Suprapubic skin (tissue), 4 donors: ENCODE results near the gene OR12D1. TPM values are rescaled to one million over a fixed set of nuclear protein-coding genes. Genes with fewer than 3 reads are reported as not detected.

ENCODE experiments used
- DNase-seq, 2 donors: peaks; one replicate each; pipeline ENCODE4 v3.0.0-alpha.2; 2019; ENCODE audit warnings: low spot score in 2 of 2
- H3K27ac ChIP-seq: fragments of 200-600 bp; sonication (generic); one replicate; pipeline ENCODE4 v1.5.1; 2019
- H3K27me3 ChIP-seq: fragments of 200-600 bp; sonication (generic); one replicate; pipeline ENCODE4 v1.5.1; 2019
- H3K36me3 ChIP-seq: fragments of 200-600 bp; sonication (generic); one replicate; pipeline ENCODE4 v1.5.1; 2019
- H3K4me1 ChIP-seq: fragments of 200-600 bp; sonication (generic); one replicate; pipeline ENCODE4 v1.5.1; 2019
- H3K4me3 ChIP-seq: fragments of 200-600 bp; sonication (generic); one replicate; pipeline ENCODE4 v1.5.1; 2019; ENCODE audit warnings: mild to moderate bottlenecking
- H3K9me3 ChIP-seq: fragments of 200-600 bp; sonication (generic); one replicate; pipeline ENCODE4 v1.5.1; 2019
- CTCF ChIP-seq, 2 donors: fragments of 200-600 bp in 1 of 2; fragments of 450-650 bp in 1 of 2; sonication (generic) in 1 of 2; IDR thresholded peaks; one replicate each; pipeline ENCODE4 v1.5.1; 2016 to 2019; ENCODE audit warnings: antibody characterized with exemption in 2 of 2, mild to moderate bottlenecking in 1 of 2, moderate library complexity in 1 of 2
- EP300 ChIP-seq: sonication (generic); formaldehyde crosslinking; IDR thresholded peaks from one replicate; pipeline ENCODE4 v1.6.1; 2017; ENCODE audit warnings: antibody characterized with exemption
- POLR2A ChIP-seq, 2 donors: fragments of 450-650 bp; IDR thresholded peaks; one replicate each; pipeline ENCODE4 v1.6.1; 2017; ENCODE audit warnings: antibody characterized with exemption in 2 of 2, mild to moderate bottlenecking in 2 of 2, moderate library complexity in 2 of 2
- POLR2AphosphoS5 ChIP-seq, 3 donors: sonication (generic); formaldehyde crosslinking; IDR thresholded peaks; one replicate each; pipeline ENCODE4 v1.6.1; 2017; ENCODE audit warnings: antibody characterized with exemption in 3 of 3
- WGBS: methylation state at CpG from one replicate; pipeline ENCODE4 v1.1.5; 2018; 5-methylcytosine and 5-hydroxymethylcytosine counted together
- total RNA-seq, 4 donors: library from RNA; depleted of rRNA; stranded (reverse); fragments of >200 nt; gene quantifications; one replicate each; pipeline ENCODE4 v1.1.0, GENCODE V29; 2016

OR12D1 gene
- total RNA-seq, 4 donors from 2014 or later = not detected

- H3K27ac ChIP-seq = no peak overlapping the region
- H3K27me3 ChIP-seq = no peaks in the 10 kb centered on the region
- no peaks in the 10 kb centered on the region for H3K36me3 ChIP-seq
- TF ChIP-seq CTCF (IDR thresholded peaks at IDR 0.05) (no peak), POLR2AphosphoS5 (IDR thresholded peaks at IDR 0.05) (no peak), EP300 (no peak), POLR2A (IDR thresholded peaks at IDR 0.05) (no peak)
- DNase-seq = no peak
- WGBS = 100% methylated on average over 1 of the region's 1 CpG
- H3K4me1 ChIP-seq = no peaks in the 10 kb centered on the region
- H3K4me3 ChIP-seq = no peak overlapping the region
- no peaks in the 10 kb centered on the region for H3K9me3 ChIP-seq
Observed at GRCh38 chr6:29447670-29448069, 32.9 kb downstream of the OR12D1 start.

GRCh38 chr6:29451471-29452193, 36.9 kb downstream of the OR12D1 start:
- no peaks in the 10 kb centered on the region for H3K27me3 ChIP-seq
- H3K36me3 ChIP-seq = no peaks in the 10 kb centered on the region
- TF ChIP-seq POLR2AphosphoS5 (IDR thresholded peaks at IDR 0.05) (no peak), EP300 (no peak), CTCF (IDR thresholded peaks at IDR 0.05) (no peak), POLR2A (IDR thresholded peaks at IDR 0.05) (no peak)
- DNase-seq = no peak
- WGBS = 44% methylated on average over 3 of the region's 3 CpGs
- H3K27ac ChIP-seq = no peak overlapping the region
- no peak overlapping the region for H3K4me3 ChIP-seq
- H3K4me1 ChIP-seq = no peaks in the 10 kb centered on the region
- H3K9me3 ChIP-seq = no peaks in the 10 kb centered on the region

DNA sequence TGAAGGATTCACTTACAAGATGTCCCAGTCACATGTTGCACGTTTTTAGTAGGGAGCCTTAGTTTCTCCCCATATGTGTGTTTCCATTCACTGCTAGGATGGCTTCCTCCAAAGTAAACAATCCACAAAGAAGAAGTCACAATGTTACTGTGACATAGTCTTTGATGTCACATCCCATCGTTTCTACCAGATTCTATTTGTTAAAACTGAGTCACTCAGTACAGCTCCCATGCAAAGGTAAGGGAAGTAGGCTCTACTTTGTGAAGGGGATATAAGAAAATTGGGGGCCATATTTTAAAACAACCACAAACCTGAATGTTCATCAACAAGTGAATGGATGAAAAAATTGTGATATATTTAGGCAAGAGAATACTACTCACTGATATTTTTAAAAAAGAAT, 42.2 kb downstream of the OR12D1 start, which contains the start of the genes OR11A1 and OR2H1:
OR11A1 (minus strand) TSS at position 101 of the 400 bp plus-strand sequence. CDS start 29,430 bp downstream, outside the sequence.
OR2H1 (plus strand) TSS at position 185 of the 400 bp plus-strand sequence. CDS start 4,615 bp downstream, outside the sequence.
- no peaks in the 10 kb centered on the region for H3K36me3 ChIP-seq
- 72% methylated on average over 2 of the region's 2 CpGs for WGBS
- DNase-seq = no peak
- H3K27ac ChIP-seq = no peak within 1 kb of the TSS
- TF ChIP-seq CTCF (IDR thresholded peaks at IDR 0.05) = no peak
- no peak for TF ChIP-seq EP300
- no peak for TF ChIP-seq POLR2A (IDR thresholded peaks at IDR 0.05)
- no peak for TF ChIP-seq POLR2AphosphoS5 (IDR thresholded peaks at IDR 0.05)
- H3K4me3 ChIP-seq = no peak within 1 kb of the TSS
- no peaks in the 10 kb centered on the region for H3K4me1 ChIP-seq
- H3K9me3 ChIP-seq = no peaks in the 10 kb centered on the region
- no peaks in the 10 kb centered on the region for H3K27me3 ChIP-seq

- H3K4me1 ChIP-seq = no peaks in the 10 kb centered on the region
- TF ChIP-seq EP300 = no peak
- TF ChIP-seq CTCF (IDR thresholded peaks at IDR 0.05) = no peak
- no peak for TF ChIP-seq POLR2A (IDR thresholded peaks at IDR 0.05)
- TF ChIP-seq POLR2AphosphoS5 (IDR thresholded peaks at IDR 0.05) = no peak
- H3K9me3 ChIP-seq = no peaks in the 10 kb centered on the region
- no peak for DNase-seq
- no peak overlapping the region for H3K27ac ChIP-seq
- no peak overlapping the region for H3K4me3 ChIP-seq
- 91% methylated on average over 5 of the region's 5 CpGs for WGBS
- H3K27me3 ChIP-seq = no peaks in the 10 kb centered on the region
- no peaks in the 10 kb centered on the region for H3K36me3 ChIP-seq
Observed at GRCh38 chr6:29461021-29461814, 46.5 kb downstream of the OR12D1 start.

DNA sequence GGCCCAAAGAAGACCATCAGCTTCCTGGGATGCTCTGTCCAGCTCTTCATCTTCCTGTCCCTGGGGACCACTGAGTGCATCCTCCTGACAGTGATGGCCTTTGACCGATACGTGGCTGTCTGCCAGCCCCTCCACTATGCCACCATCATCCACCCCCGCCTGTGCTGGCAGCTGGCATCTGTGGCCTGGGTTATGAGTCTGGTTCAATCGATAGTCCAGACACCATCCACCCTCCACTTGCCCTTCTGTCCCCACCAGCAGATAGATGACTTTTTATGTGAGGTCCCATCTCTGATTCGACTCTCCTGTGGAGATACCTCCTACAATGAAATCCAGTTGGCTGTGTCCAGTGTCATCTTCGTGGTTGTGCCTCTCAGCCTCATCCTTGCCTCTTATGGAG, 47.3 kb downstream of the OR12D1 start:
- H3K27ac ChIP-seq = no peak overlapping the region
- no peaks in the 10 kb centered on the region for H3K4me1 ChIP-seq
- no peak overlapping the region for H3K4me3 ChIP-seq
- no peak for DNase-seq
- TF ChIP-seq EP300 = no peak
- no peak for TF ChIP-seq POLR2A (IDR thresholded peaks at IDR 0.05)
- no peak for TF ChIP-seq CTCF (IDR thresholded peaks at IDR 0.05)
- no peak for TF ChIP-seq POLR2AphosphoS5 (IDR thresholded peaks at IDR 0.05)
- H3K36me3 ChIP-seq = no peaks in the 10 kb centered on the region
- H3K9me3 ChIP-seq = no peaks in the 10 kb centered on the region
- H3K27me3 ChIP-seq = no peaks in the 10 kb centered on the region
- WGBS = 85% methylated on average over 6 of the region's 6 CpGs
